HG03558 (cell line): Measurements from ENCODE around the gene AK1.
"Not testable (repeated sequence)": the region's sequence is repeated elsewhere in the genome, so short reads cannot be mapped to it uniquely, and the experiment has no call there.

Experiments used
- ATAC-seq: cut with Tn5 transposase; IDR thresholded peaks from one replicate; pipeline ENCODE4 v1.9.1; 2021; ENCODE audit warnings: moderate number of reproducible peaks; ENCODE audit not compliant: unreplicated experiment; ENCODE audit errors: extremely low read depth

The AK1 gene

DNA sequence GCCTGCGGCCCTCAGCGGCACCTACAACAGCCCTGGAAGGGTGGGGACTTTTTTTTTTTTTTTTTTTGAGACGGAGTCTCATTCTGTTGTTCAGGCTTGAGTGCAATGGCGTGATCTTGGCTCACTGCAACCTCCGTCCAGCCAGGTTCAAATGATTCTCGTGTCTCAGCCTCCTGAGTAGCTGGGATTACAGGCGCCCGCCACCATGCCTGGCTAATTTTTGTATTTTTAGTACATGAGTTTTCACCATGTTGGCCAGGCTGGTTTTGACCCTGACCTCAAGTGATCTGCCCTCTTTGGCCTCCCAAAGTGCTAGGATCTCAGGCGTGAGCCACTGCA is 7.4 kb downstream of the AK1 start:
- not testable (repeated sequence) for ATAC-seq

DNA sequence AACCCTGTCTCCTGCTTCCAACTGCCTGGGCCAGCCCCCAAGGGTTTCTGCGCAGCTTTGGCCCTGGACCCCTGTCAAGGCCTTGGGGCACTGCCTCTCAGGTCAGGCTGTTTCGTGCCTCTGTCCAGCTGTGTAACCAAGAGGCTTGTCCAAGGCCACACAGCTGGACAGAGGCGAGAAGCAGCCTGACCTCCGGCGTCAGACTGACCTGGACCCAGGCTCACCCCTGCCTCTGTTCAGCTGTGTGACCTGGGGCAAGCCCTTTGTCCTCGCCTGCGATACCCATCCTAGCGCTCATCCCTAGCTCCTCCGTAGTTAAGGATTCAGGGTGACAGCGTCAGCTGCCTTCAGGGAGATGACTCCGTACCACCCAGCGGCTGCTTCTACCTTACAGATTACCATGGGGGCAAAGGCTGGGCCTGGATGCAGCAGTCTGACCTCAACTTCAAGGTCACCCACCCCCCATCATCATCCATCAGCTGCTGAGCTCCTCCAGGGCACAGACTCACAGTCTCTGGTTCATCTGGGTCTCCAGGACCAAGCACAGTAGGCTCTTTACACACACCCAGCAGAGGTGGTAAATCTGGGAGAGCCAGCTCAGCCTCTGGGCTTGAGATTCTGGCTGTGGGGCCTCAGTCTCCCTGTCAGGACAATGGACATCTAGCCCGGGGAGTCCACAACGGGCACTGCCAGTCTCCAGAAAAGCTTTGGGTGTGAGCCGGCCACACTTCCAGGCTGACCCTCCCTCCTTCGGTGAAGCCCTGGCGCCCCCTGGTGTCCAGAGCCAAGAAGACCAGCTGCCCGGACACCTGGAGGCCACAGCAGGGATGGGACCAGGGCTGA is 7.9 kb downstream of the AK1 start:
- no peak for ATAC-seq

DNA sequence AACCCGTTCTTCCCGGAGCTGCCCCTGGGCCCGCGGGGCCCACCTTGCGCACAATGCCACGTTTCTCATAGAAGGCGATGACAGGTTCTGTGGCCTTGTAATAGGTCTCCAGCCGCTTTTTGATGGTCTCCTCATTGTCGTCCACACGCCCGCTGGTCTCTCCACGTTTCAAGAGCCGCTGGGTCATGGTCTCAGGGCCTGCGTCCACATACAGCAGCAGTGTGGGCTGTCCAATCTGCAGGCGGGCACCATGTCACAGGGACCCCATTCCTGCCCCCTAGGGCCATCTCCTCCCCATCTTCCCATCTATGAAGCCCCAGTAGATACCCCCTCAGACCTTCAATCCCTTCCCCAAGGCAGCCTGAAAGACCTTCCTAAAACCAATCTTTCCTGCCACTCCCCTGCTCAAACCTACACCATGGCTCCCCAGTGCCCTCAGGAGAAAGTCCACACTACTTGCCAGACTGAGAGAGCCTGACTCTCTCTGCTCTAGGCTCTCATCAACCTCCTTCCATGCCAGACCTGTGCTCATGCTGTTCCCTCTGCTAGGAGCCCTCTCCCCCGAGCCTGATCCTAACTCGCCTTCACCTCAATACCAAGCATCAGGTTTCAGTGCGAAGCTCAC is 9.1 kb downstream of the AK1 start:
- ATAC-seq, result no peak

DNA sequence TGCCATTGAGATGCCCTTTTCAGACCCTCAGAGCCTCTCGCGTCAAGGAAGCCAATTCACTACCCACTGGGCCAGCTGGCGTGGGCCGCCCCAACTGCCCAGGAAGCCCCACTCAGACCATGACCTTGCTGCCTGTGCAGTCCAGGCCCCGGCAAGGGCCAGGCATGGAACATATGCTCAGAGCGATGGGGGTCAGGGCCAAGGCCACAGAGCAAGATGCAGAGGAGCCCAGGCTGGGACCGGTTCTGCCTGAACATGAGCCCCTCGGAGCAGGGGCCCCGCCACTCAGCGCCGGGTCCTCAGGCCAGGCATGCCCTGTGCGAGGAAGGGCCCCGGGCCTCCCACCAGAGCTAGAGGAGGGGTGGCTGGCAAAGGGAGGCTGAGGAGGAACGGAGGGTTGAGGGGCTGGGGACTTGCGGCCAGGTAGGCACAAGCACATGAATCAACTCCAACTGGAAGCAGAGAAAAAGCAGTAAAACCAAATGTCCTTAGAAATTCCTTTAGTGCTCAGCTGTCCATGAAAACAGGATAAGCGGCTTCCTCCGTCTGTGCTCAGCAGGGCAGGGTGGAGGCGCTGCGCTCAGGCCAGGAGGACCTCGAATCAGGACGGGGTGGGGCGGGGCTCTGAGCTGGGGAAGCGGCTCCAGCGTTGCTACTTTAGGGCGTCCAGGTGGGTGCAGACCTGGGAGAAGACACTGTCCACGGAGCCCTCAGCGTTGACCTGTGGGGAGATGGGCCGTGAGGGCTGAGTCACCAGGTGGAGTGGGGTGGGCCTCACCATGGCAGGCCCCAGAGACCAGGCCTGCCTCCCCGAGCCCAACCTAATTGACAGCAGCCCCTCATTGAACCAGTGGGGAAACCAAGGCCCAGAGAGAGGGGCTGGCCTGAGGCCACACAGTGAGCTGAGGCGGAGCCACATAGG is 9.9 kb downstream of the AK1 start:
- no peak for ATAC-seq

DNA sequence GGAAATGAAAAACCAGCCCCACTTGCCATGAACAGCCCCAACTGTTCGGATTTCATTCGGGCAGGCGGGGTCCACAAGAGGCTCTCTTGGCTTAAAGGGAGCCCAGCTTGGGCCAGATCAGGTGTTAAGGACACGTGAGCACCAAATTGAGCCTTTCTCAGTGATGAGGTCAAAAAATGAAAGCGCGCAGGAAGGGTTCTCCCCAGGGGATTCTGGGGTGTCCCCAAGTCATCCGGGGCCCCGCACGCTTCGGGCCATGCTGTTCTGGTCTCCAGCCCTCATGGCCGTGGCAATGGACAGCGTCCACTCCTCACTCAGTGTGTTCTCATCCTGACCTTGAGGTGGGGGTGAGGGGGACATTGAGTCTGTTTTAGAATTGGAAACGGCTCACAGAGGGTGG is 10.9 kb downstream of the AK1 start:
- no peak for ATAC-seq

DNA sequence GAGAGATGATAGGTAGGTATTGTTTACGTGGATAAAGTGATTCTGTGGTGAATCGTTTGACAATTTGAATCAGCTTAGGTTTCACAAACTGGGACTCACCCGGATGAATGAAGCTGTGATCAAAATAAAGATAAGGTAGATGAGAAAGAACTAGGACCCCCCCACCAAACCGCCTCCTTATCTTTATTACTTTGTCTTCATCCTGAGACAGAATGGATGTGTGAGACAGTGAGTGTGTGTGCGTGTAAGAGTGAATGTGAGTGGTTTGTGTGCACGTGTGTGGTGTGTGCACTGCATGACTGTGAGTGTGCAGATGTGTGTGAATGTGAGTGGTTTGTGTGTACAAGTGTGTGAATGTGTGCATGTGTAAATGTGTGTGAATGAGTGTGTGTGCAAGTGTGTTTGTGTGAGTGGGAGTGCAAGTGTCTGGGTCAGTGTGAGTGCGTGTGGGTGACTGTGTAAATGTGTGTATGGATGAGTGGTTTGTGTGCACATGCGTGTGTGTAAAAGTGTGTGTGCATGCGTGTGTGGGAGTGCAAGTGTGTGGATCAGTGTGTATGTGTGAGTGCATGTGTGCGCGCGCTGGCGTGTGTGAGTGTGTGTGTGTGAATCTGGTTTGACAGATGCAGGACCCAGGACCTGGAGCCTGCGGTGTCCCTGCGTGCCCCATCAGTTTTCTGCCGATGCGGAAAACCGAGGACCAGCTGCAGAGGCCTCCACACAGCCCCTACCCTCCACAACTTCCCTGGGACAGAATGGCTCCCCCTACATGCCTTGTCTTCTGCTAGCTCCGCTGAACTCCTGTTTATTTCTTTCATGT is 11.6 kb downstream of the AK1 start:
- ATAC-seq, result no peak

DNA sequence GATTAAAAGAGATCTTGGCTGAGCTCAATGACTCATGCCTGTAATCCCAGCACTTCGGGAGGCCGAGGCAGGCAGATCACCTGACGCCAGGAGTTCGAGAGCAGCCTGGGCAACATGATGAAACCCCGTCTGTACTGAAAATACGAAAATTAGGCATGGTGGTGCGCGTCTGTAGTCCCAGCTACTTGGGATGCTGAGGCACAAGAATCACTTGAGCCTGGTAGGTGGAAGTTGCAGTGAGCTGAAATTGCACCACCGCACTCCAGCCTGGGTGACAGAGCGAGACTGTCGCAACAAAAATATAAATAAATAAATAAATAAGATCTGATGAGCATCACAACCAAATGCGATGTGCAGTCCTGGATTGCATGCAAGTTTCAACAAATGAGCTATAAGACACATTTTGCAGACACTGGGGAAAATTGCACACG is 14.3 kb downstream of the AK1 start:
- no peak for ATAC-seq

DNA sequence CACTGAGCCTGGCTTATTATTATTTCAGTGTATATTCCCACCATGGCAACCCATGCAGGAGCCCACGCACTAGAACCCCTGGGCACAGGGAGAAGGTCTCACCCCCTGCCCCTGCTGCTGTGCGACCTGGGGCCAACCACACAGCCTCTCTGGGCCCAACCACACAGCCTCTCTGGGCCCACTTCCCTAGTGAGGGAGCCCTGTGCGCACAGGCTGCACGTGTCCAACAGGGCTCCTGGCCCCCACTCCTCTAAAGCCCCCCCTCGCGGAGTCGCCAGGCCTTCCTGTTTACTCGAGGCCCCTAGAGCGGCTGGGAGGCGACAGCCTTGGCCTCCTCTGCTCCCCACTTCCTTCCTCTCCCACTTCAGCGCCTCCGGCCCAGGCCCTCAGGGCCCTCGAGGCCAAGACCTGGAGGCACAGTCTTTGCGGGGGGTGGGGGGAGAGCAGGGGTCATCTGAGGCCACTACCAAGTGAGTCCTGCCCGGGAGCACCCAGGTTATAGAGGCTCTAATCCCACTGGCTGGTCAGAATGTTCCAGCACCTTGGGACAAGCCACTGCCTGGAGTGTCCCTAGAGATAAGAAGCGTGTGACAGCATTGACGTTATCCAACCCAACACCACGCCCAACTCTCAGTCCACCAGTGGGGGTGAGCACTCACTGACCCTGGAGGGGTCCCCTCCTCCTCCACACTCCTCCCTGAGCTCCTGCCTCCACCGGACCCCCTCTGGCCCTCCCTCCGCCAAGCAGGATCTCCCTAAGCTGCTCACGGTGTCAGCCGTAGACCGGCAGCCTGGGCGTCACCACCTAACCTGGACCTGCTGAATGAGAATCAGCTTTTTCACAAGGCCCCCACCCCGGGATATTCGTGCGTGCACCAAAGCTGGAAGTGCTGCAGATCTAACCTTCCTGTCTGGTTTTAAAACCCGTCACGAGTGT is 15.1 kb downstream of the AK1 start:
- ATAC-seq, result no peak

DNA sequence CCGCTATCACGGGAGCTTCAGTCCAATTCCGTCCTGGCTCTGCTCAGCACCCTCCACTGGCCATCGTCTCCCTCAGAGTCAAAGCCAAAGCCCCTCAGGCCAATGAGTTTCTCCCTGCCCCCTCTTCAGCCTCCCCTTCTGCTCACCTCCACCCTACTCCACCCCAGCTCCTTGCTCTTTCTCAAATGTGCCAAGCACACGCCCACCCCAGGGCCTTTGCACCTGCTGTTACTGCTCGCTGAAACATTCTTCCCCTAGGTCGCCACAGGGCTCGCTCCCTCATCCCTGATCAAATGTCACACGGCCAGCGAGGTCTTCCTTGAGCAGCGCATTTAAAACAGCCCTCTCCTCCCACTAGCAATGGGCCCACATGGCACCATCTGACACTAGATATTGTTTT is 16.7 kb downstream of the AK1 start:
- ATAC-seq, result no peak

DNA sequence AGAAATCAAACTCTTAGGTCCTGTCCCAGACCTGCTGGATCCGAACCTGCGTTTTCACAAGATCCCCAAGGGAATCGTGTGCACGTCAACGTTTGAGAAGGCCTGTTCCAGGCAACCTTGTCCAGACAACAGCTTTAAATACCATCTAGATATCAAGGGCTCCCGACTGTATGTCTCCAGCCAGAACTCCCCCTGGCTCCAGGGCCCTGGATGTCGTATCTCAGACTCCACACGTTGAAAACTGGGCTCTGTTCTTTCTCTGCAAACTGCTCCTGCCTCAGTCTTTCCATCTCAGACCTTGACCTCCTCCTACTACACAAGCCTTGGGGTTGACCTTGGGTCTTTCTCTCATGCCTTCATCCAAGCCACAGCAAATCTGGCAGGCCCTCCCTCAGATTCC is 17.2 kb downstream of the AK1 start:
- ATAC-seq, result no peak

DNA sequence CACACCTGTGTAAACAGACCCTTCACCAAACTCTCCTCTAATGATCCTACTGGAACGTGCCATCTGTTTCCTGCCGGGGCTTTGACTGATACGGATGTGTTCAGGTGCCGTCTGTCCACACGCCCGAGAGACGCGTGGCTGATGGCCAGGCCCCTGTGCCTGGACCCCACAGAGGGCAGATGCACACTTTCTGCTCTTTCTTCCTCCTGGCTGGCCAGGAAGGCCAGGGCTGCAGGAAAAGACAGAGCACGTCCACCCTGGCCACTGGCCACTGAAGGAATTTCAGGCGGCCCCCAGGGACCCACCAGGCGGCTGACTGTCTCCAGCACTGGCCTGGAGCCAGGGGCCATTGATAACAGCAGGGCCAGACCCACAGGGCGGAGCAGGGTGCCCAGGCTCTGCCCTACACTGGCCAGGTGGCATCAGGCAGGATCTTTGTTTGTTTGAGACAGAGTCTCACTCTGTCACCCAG is 19.4 kb downstream of the AK1 start:
- ATAC-seq, result no peak

DNA sequence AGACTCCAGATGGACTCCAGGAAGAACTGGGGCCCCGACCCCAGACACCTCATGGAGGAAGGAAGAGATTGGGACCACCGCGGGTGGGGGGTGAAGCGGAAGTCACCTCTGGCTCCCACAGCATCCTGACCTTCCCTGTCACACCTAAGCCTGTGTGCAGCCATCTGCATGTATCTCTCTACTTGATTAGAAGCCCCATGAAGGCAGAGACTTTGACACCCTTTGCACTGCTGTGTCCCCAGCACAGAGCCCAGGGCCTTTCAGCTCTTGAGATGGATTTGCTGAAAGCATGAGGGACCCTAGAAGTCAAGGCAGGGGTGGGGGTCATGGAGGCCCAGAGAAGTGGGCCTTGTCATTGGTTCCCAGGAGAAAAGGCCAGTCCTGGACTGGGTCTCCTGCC is 20.2 kb downstream of the AK1 start:
- no peak for ATAC-seq

DNA sequence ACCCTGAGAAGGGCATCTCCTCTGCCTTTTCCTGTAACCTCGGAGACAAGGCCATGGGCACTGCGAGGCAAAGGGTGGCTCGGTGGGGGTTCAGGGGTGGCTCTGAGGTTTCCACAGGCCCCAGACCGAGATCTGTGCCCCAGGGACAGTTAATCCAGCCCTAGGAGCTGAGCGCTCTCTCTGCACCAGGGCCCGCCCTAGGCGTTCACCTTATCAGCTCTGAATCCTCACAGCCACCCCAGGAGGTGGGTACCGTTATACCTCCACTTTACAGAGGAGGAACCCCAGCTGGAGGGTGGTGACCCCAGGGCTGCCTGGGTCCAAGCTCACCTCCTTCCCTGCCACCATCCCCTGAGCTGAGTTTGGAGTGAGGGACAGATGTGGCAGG is 20.8 kb downstream of the AK1 start:
- no peak for ATAC-seq

DNA sequence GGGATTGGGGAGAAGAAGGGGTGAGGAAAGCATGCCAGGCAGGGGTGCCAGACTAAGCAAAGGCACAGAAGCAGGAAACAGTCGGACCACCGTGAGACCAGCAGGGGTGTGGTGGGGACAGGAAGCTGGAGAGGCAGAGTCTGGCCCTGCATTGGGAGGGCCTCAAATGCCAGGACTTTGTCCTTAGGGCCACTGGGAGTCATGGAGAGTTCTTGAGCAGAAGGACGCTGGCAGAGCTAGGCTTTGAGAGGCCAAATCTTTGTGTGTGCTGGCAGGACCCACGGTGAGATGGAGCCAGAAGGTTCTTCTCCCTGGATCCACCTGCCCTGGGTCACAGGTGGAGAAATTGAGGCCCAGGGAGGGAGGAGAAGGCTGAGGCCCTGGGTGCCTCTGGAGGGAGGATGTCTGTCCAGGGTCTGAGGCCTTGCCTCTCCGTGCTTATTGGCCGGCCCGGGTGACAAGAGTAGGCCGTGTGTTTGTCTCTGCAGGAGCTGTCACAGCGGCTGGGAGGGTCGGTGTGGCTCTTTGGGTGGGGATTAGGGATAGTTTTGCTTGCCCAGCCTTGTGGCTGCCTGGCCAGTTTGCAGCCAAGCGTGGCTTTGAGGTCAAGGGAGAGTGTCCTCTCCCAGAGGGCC is 21.3 kb downstream of the AK1 start:
- ATAC-seq, result no peak

DNA sequence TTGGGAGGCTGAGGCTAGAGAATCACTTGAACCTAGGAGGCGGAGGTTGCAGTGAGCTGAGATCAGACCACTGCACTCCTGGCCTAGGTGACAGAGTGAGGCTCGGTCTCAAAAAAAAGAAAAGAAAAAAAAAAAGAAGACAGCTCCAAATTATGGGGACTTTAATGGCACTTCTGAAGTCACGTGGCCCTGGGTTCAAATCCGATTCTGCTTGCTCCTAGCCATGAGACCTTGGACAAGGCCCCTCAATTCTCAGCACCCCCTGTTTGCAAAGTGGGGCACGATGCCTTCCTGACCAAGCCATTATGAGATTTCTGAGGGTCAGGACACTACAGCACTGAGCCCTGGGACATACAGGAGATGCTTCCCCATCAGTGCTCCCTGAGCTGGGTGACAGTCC is 22.0 kb downstream of the AK1 start:
- ATAC-seq, result no peak

DNA sequence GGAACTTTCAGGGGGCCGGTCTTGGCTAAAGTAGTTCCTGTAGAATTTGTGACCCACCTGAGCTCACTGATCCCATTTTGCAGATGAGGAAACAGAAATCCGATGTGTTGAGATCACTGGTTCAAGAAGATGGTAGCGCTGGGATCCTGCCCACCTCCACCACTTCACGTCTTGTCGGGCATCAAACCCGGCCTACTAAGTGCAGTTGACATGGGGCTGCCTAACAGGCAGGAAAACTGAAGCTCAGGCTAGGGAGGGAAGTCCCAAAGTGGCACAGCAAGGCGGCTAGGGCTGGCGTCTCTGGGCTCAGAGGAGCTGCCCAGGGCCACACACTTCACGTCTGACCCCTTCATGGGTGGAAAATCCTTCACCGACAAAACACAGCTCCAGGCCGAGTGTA is 22.5 kb downstream of the AK1 start:
- no peak for ATAC-seq

DNA sequence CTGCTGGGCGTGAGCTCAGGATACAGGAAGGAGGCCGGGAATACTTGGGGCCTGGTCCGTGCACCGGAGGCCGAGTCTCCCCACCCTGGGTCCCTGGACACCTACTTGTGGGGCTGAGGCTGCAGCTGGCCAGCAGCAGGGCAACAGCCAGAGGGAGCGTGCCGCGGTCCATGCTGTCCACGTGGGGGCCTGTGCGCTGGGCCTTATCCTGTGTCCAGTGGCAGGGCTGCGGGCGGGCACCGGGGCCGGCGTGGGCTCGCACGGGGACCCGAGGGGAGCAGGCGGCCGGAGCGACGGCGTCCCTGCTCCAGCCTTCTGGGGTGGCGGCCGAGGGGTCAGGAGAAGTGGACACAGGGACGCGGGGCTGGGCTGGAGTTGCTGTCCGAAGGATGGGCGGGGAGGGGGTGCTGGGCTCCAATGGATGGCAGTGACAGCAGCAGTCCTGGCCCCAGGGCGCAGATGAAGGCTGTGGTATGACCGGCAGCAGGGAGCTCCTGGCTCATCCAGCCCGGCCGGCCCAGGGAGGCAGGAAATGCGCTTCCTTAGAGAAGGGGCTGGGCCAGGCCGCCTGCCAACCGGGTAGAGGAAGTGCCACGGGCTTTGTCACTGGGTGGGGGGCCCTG is 23.2 kb downstream of the AK1 start, which contains the start of gene ENG:
Gene ENG, minus strand, starts transcription at position 475 of the 623 bp plus-strand sequence. Its CDS starts 303 bp downstream, at position 172.
- ATAC-seq, result no peak
